Effector CD4-positive, alpha-beta T cell (primary cell): ENCODE measurements around the gene HEXD.
"Not testable (repeated sequence)": the region's sequence is repeated elsewhere in the genome, so short reads cannot be mapped to it uniquely, and the experiment has no call there.

Experiments
- DNase-seq: peaks from one replicate; pipeline ENCODE4 v3.0.0-alpha.2; 2020

HEXD gene

GRCh38 chr17:82397449-82398335 is 20.5 kb upstream of the HEXD start:
- no peak for DNase-seq

GRCh38 chr17:82399041-82399441 is 19.1 kb upstream of the HEXD start:
- DNase-seq: no peak

- no peak for DNase-seq
Observed at GRCh38 chr17:82399601-82400101, 18.5 kb upstream of the HEXD start.

- no peak for DNase-seq
Observed at GRCh38 chr17:82400206-82400605, 17.9 kb upstream of the HEXD start.

- DNase-seq: peak; percentile 18
Observed at GRCh38 chr17:82400830-82401229, 17.3 kb upstream of the HEXD start.

GRCh38 chr17:82402865-82403264 is 15.3 kb upstream of the HEXD start:
- DNase-seq: no peak

GRCh38 chr17:82403662-82404660 is 14.2 kb upstream of the HEXD start:
- no peak for DNase-seq

GRCh38 chr17:82405051-82405450 is 13.1 kb upstream of the HEXD start:
- no peak for DNase-seq

GRCh38 chr17:82406131-82406671 is 11.9 kb upstream of the HEXD start:
- no peak for DNase-seq

GRCh38 chr17:82407255-82407654 is 10.9 kb upstream of the HEXD start:
- DNase-seq: no peak

- no peak for DNase-seq
Observed at GRCh38 chr17:82408288-82408937, 9.7 kb upstream of the HEXD start.

- no peak for DNase-seq
Observed at GRCh38 chr17:82408938-82409318, 9.2 kb upstream of the HEXD start.

- DNase-seq: no peak
Observed at GRCh38 chr17:82410014-82410716, 8.0 kb upstream of the HEXD start.

- DNase-seq: no peak
Observed at GRCh38 chr17:82411396-82412053, 6.6 kb upstream of the HEXD start.

- DNase-seq: not testable (repeated sequence)
Observed at GRCh38 chr17:82412081-82412480, 6.1 kb upstream of the HEXD start.

- DNase-seq: no peak
Observed at GRCh38 chr17:82412535-82413520, 5.3 kb upstream of the HEXD start.

- DNase-seq: peak; percentile 62
Observed at GRCh38 chr17:82414548-82415281, 3.4 kb upstream of the HEXD start.

GRCh38 chr17:82415336-82415735 is 2.8 kb upstream of the HEXD start:
- no peak for DNase-seq

- no peak for DNase-seq
Observed at GRCh38 chr17:82415786-82416185, 2.4 kb upstream of the HEXD start.
